Endometrial microvascular endothelial cells (primary cell): Measurements from ENCODE around the gene TRPC5OS. TPM values are rescaled to one million over a fixed set of nuclear protein-coding genes. Genes with fewer than 3 reads are reported as not detected.

ENCODE experiments used
- in situ Hi-C: cut with HindIII; loops from 2 replicates; pipeline ENCODE4 v1.10.0; 2017; ENCODE audit warnings: low sequenced_read_pairs, low pct_unique_long_range_greater_than_20kb; ENCODE audit errors: inconsistent ontology term
- total RNA-seq: library from RNA; depleted of rRNA; stranded (reverse); fragments of >200 nt; gene quantifications from one replicate; pipeline ENCODE4 v1.2.3, GENCODE V29; 2015; ENCODE audit errors: inconsistent ontology term

The TRPC5OS gene
- total RNA-seq, 1 donor from 2014 or later: not detected

- in situ Hi-C loops: no loop called here
Observed at GRCh38 chrX:111886678-111887077, 10.7 kb downstream of the TRPC5OS start.

- in situ Hi-C loops: no loop called here
Observed at GRCh38 chrX:111888600-111888999, 12.6 kb downstream of the TRPC5OS start.

GRCh38 chrX:111892375-111892774 lies 16.4 kb downstream of the TRPC5OS start:
- in situ Hi-C loops: no loop called here

- in situ Hi-C loops: no loop called here
Observed at GRCh38 chrX:111896148-111896547, 20.2 kb downstream of the TRPC5OS start.

- in situ Hi-C loops: no loop called here
Observed at GRCh38 chrX:111914398-111915090, 38.6 kb downstream of the TRPC5OS start.

- in situ Hi-C loops: no loop called here
Observed at GRCh38 chrX:111917591-111917990, 41.6 kb downstream of the TRPC5OS start.

- in situ Hi-C loops: no loop called here
Observed at GRCh38 chrX:111928456-111928855, 52.5 kb downstream of the TRPC5OS start.

Other genes starting within 250 kb of the TRPC5OS start
- 30.0 TPM for gene ALG13, start 195.0 kb upstream of the TRPC5OS start, total RNA-seq
- not detected for gene TRPC5, start 206.6 kb downstream of the TRPC5OS start, total RNA-seq
- not detected for gene RTL4, start 206.8 kb downstream of the TRPC5OS start, total RNA-seq